HEK293 (cell line): ENCODE data around the gene BCL2L1.
A peak's percentile ranks its signal among the peaks of the same experiment; 100 is the strongest.

Source experiments
- GLI2 ChIP-seq: fragments of 450-650 bp; formaldehyde crosslinking; IDR thresholded peaks from 2 replicates; pipeline ENCODE4; 2017; ENCODE audit warnings: missing biosample characterization, missing genetic modification characterization, low read depth, borderline replicate concordance
- HOXA7 ChIP-seq: sonication (generic); formaldehyde crosslinking; IDR thresholded peaks from 2 replicates; pipeline ENCODE4 v1.8.1; 2022; ENCODE audit warnings: missing genetic modification reagents, borderline replicate concordance
- INSM2 ChIP-seq: fragments of 450-650 bp; formaldehyde crosslinking; IDR thresholded peaks from 2 replicates; pipeline ENCODE4 v1.5.1; 2016; ENCODE audit warnings: missing biosample characterization, missing genetic modification characterization
- MYNN ChIP-seq: fragments of 450-650 bp; formaldehyde crosslinking; IDR thresholded peaks from 2 replicates; pipeline ENCODE4 v1.5.1; 2016; ENCODE audit warnings: missing biosample characterization, missing genetic modification characterization, borderline replicate concordance
- SETDB1 ChIP-seq: IDR thresholded peaks from one replicate; pipeline ENCODE4 v1.6.1; 2017; ENCODE audit warnings: mild to moderate bottlenecking, low read length, moderate library complexity, mixed read lengths; ENCODE audit not compliant: insufficient read length
- TRIM28 ChIP-seq: IDR thresholded peaks from 2 replicates; pipeline ENCODE4 v1.6.1; 2011; ENCODE audit warnings: low read length, control low read depth, borderline replicate concordance
- ZBTB17 ChIP-seq: fragments of 450-650 bp; formaldehyde crosslinking; IDR thresholded peaks from 2 replicates; pipeline ENCODE4 v1.5.1; 2016; ENCODE audit warnings: missing biosample characterization, missing genetic modification characterization
- ZFP69B ChIP-seq: fragments of 450-650 bp; formaldehyde crosslinking; IDR thresholded peaks from 2 replicates; pipeline ENCODE4 v1.5.1; 2016; ENCODE audit warnings: missing biosample characterization, missing genetic modification characterization
- ZNF155 ChIP-seq: fragments of 450-650 bp; formaldehyde crosslinking; IDR thresholded peaks from 2 replicates; pipeline ENCODE4 v1.5.1; 2016; ENCODE audit warnings: missing biosample characterization, missing genetic modification characterization
- ZNF174 ChIP-seq: fragments of 450-650 bp; formaldehyde crosslinking; IDR thresholded peaks from 2 replicates; pipeline ENCODE4 v1.5.0; 2017; ENCODE audit warnings: missing biosample characterization, mild to moderate bottlenecking, missing genetic modification characterization
- ZNF2 ChIP-seq: fragments of 450-650 bp; formaldehyde crosslinking; IDR thresholded peaks from 2 replicates; pipeline ENCODE4 v1.5.1; 2016; ENCODE audit warnings: missing biosample characterization, missing genetic modification characterization
- ZNF223 ChIP-seq: fragments of 450-650 bp; formaldehyde crosslinking; IDR thresholded peaks from 2 replicates; pipeline ENCODE4 v1.5.1; 2016; ENCODE audit warnings: missing biosample characterization, missing genetic modification characterization
- ZNF24 ChIP-seq: fragments of 450-650 bp; formaldehyde crosslinking; IDR thresholded peaks from 2 replicates; pipeline ENCODE4 v1.5.1; 2016; ENCODE audit warnings: missing biosample characterization, missing genetic modification characterization
- ZNF274 ChIP-seq, 2 experiments: fragments of 200-500 bp in 1 of 2; fragments of 450-650 bp in 1 of 2; sonication (Bioruptor generic) in 1 of 2; formaldehyde crosslinking in 1 of 2; IDR thresholded peaks; 2 replicates each; pipeline versions ENCODE4 v1.5.1 to v1.6.1; 2014 to 2016; ENCODE audit warnings: borderline replicate concordance in 1 of 2, inconsistent platforms in 1 of 2, low read length in 1 of 2, missing biosample characterization in 1 of 2, missing genetic modification characterization in 1 of 2
- ZNF37A ChIP-seq: fragments of 450-650 bp; IDR thresholded peaks from 2 replicates; pipeline ENCODE4 v1.5.1; 2018; ENCODE audit warnings: missing biosample characterization, missing genetic modification characterization
- ZNF558 ChIP-seq: fragments of 450-650 bp; formaldehyde crosslinking; IDR thresholded peaks from 2 replicates; pipeline ENCODE4 v1.5.1; 2016; ENCODE audit warnings: missing biosample characterization, missing genetic modification characterization
- ZNF777 ChIP-seq: fragments of 450-650 bp; formaldehyde crosslinking; IDR thresholded peaks from 2 replicates; pipeline ENCODE4 v1.5.1; 2017; ENCODE audit warnings: missing biosample characterization, missing genetic modification characterization, borderline replicate concordance
- ZNF791 ChIP-seq: fragments of 450-650 bp; formaldehyde crosslinking; IDR thresholded peaks from 2 replicates; pipeline ENCODE4 v1.5.1; 2016; ENCODE audit warnings: missing biosample characterization, missing genetic modification characterization
- ZSCAN23 ChIP-seq: fragments of 450-650 bp; formaldehyde crosslinking; IDR thresholded peaks from 2 replicates; pipeline ENCODE4 v1.5.1; 2016; ENCODE audit warnings: missing biosample characterization, missing genetic modification characterization
- TF ChIP-seq, protein P1 (sequence below): fragments of 450-650 bp; formaldehyde crosslinking; IDR thresholded peaks from 2 replicates; pipeline ENCODE4 v1.5.1; 2016; ENCODE audit warnings: missing biosample characterization, missing genetic modification characterization, low read depth
- TF ChIP-seq, protein P2 (sequence below): fragments of 450-650 bp; formaldehyde crosslinking; IDR thresholded peaks from 2 replicates; pipeline ENCODE4 v1.5.1; 2016; ENCODE audit warnings: missing biosample characterization, missing genetic modification characterization
- TF ChIP-seq, protein P3 (sequence below): fragments of 450-650 bp; formaldehyde crosslinking; IDR thresholded peaks from 2 replicates; pipeline ENCODE4 v1.5.1; 2016; ENCODE audit warnings: missing biosample characterization, missing genetic modification characterization
- TF ChIP-seq, protein P4 (sequence below): fragments of 450-650 bp; formaldehyde crosslinking; IDR thresholded peaks from 2 replicates; pipeline ENCODE4 v1.5.1; 2016; ENCODE audit warnings: missing biosample characterization, missing genetic modification characterization
- TF ChIP-seq, protein P5 (sequence below): fragments of 450-650 bp; formaldehyde crosslinking; IDR thresholded peaks from 2 replicates; pipeline ENCODE4 v1.5.1; 2016; ENCODE audit warnings: missing biosample characterization, missing genetic modification characterization
- TF ChIP-seq, protein P6 (sequence below): fragments of 450-650 bp; formaldehyde crosslinking; IDR thresholded peaks from 2 replicates; pipeline ENCODE4 v1.5.1; 2016; ENCODE audit warnings: missing biosample characterization, missing genetic modification characterization
- TF ChIP-seq, protein P7 (sequence below): fragments of 450-650 bp; formaldehyde crosslinking; IDR thresholded peaks from 2 replicates; pipeline ENCODE4 v1.5.1; 2016; ENCODE audit warnings: missing biosample characterization, missing genetic modification characterization

Gene BCL2L1

DNA sequence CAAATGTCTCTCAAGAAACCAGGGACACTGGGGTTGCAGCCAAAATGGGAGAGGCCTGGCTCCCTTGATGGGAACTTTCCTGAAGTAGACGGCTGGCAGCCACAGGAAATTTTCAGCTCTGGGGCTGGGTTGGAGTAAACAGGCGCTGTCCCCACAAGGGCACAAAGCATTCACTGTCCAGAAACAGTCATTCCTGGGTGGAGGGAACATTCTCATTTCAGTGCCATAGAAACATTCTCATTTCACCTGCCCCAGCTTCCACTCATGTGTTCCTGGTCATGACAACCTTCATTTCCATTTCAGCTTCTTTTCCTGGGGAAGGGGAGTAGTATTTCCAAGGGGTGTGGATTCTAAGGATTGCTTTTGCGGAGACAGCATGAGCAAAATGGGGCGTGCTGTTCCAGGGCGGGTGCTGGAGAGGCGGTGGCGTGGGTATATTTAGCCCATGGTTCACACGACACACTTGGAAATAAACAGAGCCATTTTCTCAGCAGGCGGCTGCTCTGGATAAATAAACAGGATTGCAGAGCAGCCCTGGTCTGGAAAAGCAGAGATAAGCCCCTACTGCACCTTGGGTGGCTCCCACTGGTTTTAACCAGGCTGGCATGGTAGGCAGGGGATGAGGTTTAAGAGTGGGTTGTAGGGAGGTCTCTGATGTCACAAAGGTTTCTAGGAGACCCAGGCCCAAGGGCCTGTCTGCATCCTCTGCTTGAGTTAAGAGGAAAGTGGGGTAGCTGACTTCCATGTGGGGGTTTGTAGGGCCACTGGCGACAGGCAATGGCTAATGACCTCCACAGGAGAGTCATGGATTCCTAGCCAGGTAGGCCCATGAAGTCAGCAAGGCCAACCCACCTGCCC, 52.1 kb downstream of the BCL2L1 start (continued):
- TF ChIP-seq GLI2 (no peak; the same call in 1 of the 2 replicates), ZFP69B (0 out of 2 replicates have a peak, but pooled peaks have one; percentile 58), HOXA7 (CRISPR knock-in tag) (no peak), ZNF777 (tag by site-specific recombination) (no peak), ZNF174 (tag by site-specific recombination) (no peak), TRIM28 (0 out of 2 replicates have a peak, but pooled peaks have one; percentile 38), ZNF223 (tag by site-specific recombination) (no peak), ZNF155 (tag by site-specific recombination) (no peak), ZNF791 (tag by site-specific recombination) (no peak), ZNF24 (peak; percentile 77; the same call in 1 of the 2 replicates), ZNF2 (tag by site-specific recombination) (no peak), SETDB1 (no peak), MYNN (tag by site-specific recombination) (no peak), ZSCAN23 (tag by site-specific recombination) (no peak), ZNF558 (no peak), ZNF37A (tag by site-specific recombination) (no peak), INSM2 (tag by site-specific recombination) (peak; percentile 33; the same call in 1 of the 2 replicates), ZNF274 (IDR thresholded peaks at IDR 0.05; ENCODE audit: low read length) (no peak), ZNF274 (tag by site-specific recombination; IDR thresholded peaks at IDR 0.05; ENCODE audit: borderline replicate concordance) (no peak), ZBTB17 (peak; percentile 96)
- TF ChIP-seq, protein P1, sequence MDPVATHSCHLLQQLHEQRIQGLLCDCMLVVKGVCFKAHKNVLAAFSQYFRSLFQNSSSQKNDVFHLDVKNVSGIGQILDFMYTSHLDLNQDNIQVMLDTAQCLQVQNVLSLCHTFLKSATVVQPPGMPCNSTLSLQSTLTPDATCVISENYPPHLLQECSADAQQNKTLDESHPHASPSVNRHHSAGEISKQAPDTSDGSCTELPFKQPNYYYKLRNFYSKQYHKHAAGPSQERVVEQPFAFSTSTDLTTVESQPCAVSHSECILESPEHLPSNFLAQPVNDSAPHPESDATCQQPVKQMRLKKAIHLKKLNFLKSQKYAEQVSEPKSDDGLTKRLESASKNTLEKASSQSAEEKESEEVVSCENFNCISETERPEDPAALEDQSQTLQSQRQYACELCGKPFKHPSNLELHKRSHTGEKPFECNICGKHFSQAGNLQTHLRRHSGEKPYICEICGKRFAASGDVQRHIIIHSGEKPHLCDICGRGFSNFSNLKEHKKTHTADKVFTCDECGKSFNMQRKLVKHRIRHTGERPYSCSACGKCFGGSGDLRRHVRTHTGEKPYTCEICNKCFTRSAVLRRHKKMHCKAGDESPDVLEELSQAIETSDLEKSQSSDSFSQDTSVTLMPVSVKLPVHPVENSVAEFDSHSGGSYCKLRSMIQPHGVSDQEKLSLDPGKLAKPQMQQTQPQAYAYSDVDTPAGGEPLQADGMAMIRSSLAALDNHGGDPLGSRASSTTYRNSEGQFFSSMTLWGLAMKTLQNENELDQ (tag by site-specific recombination): no peak
- TF ChIP-seq, protein P2, sequence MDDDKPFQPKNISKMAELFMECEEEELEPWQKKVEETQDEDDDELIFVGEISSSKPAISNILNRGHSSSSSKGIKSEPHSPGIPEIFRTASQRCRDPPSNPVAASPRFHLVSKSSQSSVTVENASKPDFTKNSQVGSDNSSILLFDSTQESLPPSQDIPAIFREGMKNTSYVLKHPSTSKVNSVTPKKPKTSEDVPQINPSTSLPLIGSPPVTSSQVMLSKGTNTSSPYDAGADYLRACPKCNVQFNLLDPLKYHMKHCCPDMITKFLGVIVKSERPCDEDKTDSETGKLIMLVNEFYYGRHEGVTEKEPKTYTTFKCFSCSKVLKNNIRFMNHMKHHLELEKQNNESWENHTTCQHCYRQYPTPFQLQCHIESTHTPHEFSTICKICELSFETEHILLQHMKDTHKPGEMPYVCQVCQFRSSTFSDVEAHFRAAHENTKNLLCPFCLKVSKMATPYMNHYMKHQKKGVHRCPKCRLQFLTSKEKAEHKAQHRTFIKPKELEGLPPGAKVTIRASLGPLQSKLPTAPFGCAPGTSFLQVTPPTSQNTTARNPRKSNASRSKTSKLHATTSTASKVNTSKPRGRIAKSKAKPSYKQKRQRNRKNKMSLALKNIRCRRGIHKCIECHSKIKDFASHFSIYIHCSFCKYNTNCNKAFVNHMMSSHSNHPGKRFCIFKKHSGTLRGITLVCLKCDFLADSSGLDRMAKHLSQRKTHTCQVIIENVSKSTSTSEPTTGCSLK (tag by site-specific recombination): no peak
- TF ChIP-seq, protein P3, sequence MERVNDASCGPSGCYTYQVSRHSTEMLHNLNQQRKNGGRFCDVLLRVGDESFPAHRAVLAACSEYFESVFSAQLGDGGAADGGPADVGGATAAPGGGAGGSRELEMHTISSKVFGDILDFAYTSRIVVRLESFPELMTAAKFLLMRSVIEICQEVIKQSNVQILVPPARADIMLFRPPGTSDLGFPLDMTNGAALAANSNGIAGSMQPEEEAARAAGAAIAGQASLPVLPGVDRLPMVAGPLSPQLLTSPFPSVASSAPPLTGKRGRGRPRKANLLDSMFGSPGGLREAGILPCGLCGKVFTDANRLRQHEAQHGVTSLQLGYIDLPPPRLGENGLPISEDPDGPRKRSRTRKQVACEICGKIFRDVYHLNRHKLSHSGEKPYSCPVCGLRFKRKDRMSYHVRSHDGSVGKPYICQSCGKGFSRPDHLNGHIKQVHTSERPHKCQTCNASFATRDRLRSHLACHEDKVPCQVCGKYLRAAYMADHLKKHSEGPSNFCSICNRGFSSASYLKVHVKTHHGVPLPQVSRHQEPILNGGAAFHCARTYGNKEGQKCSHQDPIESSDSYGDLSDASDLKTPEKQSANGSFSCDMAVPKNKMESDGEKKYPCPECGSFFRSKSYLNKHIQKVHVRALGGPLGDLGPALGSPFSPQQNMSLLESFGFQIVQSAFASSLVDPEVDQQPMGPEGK (tag by site-specific recombination): 0 out of 2 replicates have a peak, but pooled peaks have one; percentile 17
- TF ChIP-seq, protein P4, sequence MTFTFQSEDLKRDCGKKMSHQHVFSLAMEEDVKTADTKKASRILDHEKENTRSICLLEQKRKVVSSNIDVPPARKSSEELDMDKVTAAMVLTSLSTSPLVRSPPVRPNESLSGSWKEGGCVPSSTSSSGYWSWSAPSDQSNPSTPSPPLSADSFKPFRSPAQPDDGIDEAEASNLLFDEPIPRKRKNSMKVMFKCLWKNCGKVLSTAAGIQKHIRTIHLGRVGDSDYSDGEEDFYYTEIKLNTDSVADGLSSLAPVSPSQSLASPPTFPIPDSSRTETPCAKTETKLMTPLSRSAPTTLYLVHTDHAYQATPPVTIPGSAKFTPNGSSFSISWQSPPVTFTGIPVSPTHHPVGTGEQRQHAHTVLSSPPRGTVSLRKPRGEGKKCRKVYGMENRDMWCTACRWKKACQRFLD (tag by site-specific recombination): no peak
- TF ChIP-seq, protein P5, sequence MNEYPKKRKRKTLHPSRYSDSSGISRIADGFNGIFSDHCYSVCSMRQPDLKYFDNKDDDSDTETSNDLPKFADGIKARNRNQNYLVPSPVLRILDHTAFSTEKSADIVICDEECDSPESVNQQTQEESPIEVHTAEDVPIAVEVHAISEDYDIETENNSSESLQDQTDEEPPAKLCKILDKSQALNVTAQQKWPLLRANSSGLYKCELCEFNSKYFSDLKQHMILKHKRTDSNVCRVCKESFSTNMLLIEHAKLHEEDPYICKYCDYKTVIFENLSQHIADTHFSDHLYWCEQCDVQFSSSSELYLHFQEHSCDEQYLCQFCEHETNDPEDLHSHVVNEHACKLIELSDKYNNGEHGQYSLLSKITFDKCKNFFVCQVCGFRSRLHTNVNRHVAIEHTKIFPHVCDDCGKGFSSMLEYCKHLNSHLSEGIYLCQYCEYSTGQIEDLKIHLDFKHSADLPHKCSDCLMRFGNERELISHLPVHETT: no peak
- TF ChIP-seq, protein P6, sequence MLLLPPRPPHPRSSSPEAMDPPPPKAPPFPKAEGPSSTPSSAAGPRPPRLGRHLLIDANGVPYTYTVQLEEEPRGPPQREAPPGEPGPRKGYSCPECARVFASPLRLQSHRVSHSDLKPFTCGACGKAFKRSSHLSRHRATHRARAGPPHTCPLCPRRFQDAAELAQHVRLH (tag by site-specific recombination): peak; percentile 61
- TF ChIP-seq, protein P7, sequence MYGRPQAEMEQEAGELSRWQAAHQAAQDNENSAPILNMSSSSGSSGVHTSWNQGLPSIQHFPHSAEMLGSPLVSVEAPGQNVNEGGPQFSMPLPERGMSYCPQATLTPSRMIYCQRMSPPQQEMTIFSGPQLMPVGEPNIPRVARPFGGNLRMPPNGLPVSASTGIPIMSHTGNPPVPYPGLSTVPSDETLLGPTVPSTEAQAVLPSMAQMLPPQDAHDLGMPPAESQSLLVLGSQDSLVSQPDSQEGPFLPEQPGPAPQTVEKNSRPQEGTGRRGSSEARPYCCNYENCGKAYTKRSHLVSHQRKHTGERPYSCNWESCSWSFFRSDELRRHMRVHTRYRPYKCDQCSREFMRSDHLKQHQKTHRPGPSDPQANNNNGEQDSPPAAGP (tag by site-specific recombination): peak; percentile 94
